Natural killer cell (primary cell): Measurements from ENCODE around the gene DSCAML1. TPM values are rescaled to one million over a fixed set of nuclear protein-coding genes. Genes with fewer than 3 reads are reported as not detected.

ENCODE experiments used
- ATAC-seq, 3 donors: fragments of 150-1000 bp in 2 of 3; fragments of 200-7000 bp in 1 of 3; cut with Tn5 transposase; 1 replicate in 1 of 3; 2 replicates in 2 of 3; pipeline ENCODE4 v1.10.0; 2021; ENCODE audit warnings: mild to moderate bottlenecking in 2 of 3, moderate library complexity in 2 of 3
- DNase-seq, 2 donors: peaks; one replicate each; pipeline versions ENCODE4 v3.0.0 to v3.0.0-alpha.2; 2013 to 2021; ENCODE audit warnings: mixed read lengths in 1 of 2
- H3K27ac ChIP-seq: one replicate; pipeline ENCODE4 v1.5.1; 2013; ENCODE audit warnings: mild to moderate bottlenecking, low read length
- H3K27me3 ChIP-seq: one replicate; pipeline ENCODE4 v1.6.1; 2013; ENCODE audit warnings: low read length; ENCODE audit not compliant: control insufficient read depth, insufficient read depth
- H3K36me3 ChIP-seq: one replicate; pipeline ENCODE4 v1.6.1; 2013; ENCODE audit warnings: low read length; ENCODE audit not compliant: control insufficient read depth, insufficient read depth
- H3K4me1 ChIP-seq: one replicate; pipeline ENCODE4 v1.6.1; 2013; ENCODE audit warnings: low read length; ENCODE audit not compliant: control insufficient read depth, insufficient read depth
- H3K4me3 ChIP-seq: one replicate; pipeline ENCODE4 v1.5.1; 2013; ENCODE audit warnings: low read length
- H3K9me3 ChIP-seq: one replicate; pipeline ENCODE4 v1.6.1; 2013; ENCODE audit warnings: low read length; ENCODE audit not compliant: control insufficient read depth, insufficient read depth
- H3K27ac Mint-ChIP-seq, 2 donors: one replicate each; pipeline ENCODE4 v1.8.0; 2022; ENCODE audit warnings: mild to moderate bottlenecking in 2 of 2, mixed read lengths in 2 of 2, moderate library complexity in 1 of 2
- H3K27me3 Mint-ChIP-seq, 2 donors: one replicate each; pipeline ENCODE4 v1.8.0; 2022; ENCODE audit warnings: low read depth in 2 of 2, mixed read lengths in 2 of 2
- H3K36me3 Mint-ChIP-seq: one replicate; pipeline ENCODE4 v1.8.0; 2022; ENCODE audit warnings: mixed read lengths
- H3K4me1 Mint-ChIP-seq, 2 donors: one replicate each; pipeline ENCODE4 v1.8.0; 2022; ENCODE audit warnings: mixed read lengths in 2 of 2
- H3K4me3 Mint-ChIP-seq: one replicate; pipeline ENCODE4 v1.8.0; 2022; ENCODE audit warnings: mild to moderate bottlenecking, moderate library complexity, mixed read lengths
- H3K9me3 Mint-ChIP-seq, 2 donors: one replicate each; pipeline ENCODE4 v1.8.0; 2022; ENCODE audit warnings: mixed read lengths in 2 of 2
- WGBS: methylation state at CpG from one replicate; pipeline ENCODE4 v1.1.7; 2013; ENCODE audit warnings: missing lambda C conversion rate; ENCODE audit not compliant: insufficient coverage; 5-methylcytosine and 5-hydroxymethylcytosine counted together
- intact Hi-C: fragments of 100-400 bp; cut with micrococcal nuclease; formaldehyde crosslinking; loops from one replicate; pipeline ENCODE4 v1.14.2; 2022
- total RNA-seq, 4 donors: library from RNA; stranded (reverse); fragments of 120-200 nt in 1 of 4; gene quantifications; one replicate each; pipeline versions ENCODE4 v1.2.3 to v1.2.4, GENCODE V29; 2013 to 2022
- TF ChIP-seq, protein P1 (sequence below): fragments of 200-600 bp; IDR thresholded peaks from one replicate; pipeline ENCODE4 v1.8.0; 2022; ENCODE audit warnings: antibody characterized with exemption

Gene DSCAML1
- total RNA-seq, 3 donors from 2014 or later (not counting 1 experiment from before 2014, with no cell fraction given), result 0.66 TPM; not detected in 2

DNA sequence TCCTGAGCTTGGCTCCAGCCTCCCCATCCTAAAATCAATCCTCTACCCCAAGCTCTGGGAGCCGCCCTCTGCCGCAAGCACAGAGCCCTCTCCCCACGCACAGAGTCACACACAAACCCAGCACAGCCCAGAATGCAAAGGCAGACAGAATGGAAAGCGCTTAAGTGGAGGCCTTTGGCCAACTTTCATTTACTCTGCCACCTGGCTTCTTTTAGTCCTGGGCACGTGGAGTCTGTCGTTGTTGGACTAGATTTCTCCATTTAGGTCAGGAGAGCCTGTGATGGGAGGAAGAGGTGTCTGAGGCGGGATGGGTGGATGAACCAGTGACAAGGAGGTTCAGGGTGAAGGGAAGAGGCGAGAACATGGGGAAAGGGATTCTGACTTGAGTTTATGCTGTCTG is 191.7 kb downstream of the DSCAML1 start:
- H3K4me1 ChIP-seq, result no peaks in the 10 kb centered on the region
- Mint-ChIP-seq H3K4me1 (no peaks in the 10 kb centered on the region), H3K27me3 (peaks cover 7 to 27% of the 10 kb centered on the region in 2 donors), H3K9me3 (no peaks in the 10 kb centered on the region), H3K36me3 (no peaks in the 10 kb centered on the region), H3K4me3 (no peak overlapping the region), H3K27ac (no peak overlapping the region)
- H3K27me3 ChIP-seq, result no peaks in the 10 kb centered on the region
- no peaks in the 10 kb centered on the region for H3K36me3 ChIP-seq
- TF ChIP-seq, protein P1, sequence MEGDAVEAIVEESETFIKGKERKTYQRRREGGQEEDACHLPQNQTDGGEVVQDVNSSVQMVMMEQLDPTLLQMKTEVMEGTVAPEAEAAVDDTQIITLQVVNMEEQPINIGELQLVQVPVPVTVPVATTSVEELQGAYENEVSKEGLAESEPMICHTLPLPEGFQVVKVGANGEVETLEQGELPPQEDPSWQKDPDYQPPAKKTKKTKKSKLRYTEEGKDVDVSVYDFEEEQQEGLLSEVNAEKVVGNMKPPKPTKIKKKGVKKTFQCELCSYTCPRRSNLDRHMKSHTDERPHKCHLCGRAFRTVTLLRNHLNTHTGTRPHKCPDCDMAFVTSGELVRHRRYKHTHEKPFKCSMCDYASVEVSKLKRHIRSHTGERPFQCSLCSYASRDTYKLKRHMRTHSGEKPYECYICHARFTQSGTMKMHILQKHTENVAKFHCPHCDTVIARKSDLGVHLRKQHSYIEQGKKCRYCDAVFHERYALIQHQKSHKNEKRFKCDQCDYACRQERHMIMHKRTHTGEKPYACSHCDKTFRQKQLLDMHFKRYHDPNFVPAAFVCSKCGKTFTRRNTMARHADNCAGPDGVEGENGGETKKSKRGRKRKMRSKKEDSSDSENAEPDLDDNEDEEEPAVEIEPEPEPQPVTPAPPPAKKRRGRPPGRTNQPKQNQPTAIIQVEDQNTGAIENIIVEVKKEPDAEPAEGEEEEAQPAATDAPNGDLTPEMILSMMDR, result no peak
- intact Hi-C loops, result no loop called here
- H3K4me3 ChIP-seq, result no peak overlapping the region
- ATAC-seq (no peak), DNase-seq (no peak)
- WGBS, result 94% methylated on average over 8 of the region's 8 CpGs
- no peak overlapping the region for H3K27ac ChIP-seq
- H3K9me3 ChIP-seq, result no peaks in the 10 kb centered on the region

DNA sequence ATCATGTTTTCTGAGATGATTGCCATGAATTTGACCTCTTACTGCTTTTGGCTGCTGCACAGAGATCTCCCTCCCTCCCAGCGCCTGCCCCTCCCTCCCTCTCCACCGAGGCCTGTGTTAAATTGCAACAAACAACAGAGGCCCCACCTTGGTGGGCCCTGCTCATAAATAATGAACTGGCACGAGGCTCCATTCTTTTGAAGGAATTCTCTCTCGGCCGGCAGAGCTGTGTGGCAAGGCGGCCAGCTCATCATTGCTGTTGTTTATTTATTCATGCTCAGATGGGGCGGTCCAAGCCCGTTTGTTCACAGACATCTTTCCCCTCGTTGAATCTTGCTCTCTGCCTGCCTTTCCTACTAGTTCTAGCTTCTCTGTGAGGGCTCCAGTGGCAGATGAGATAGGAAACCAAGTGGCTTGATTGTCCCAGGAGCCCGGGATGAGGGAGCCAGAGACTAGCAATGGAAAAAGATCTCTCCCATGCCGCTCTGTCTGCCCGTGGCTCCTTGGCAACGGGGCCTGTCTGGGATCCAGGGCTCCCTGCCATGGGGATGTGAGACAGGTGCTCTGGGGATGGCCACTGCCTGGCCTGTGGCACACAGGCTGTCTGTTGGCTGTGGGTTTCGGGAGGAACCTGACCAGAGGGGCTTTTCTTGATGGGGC is 192.6 kb downstream of the DSCAML1 start:
- H3K4me3 Mint-ChIP-seq, result no peak overlapping the region
- no peak for DNase-seq
- TF ChIP-seq, protein P1, result no peak

DNA sequence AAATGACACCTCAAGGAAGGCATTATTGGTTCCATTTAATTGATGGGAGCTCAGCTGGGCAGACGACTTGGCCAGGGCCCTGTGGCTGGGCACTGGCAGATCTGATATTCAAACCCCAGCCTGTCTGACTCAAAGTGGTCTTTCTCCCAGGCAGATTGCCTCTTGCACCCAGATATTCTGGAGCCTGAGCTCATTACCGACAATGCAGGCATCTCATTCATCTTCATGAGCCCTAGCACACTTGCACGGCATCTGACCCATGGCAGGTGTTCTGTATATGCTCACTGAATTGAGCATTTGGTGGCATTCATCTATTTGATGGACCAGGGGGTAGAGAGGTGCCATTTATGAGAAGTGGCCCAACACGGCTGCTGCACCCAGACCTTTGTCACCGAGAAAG is 193.1 kb downstream of the DSCAML1 start:
- WGBS, result 88% methylated on average over 5 of the region's 5 CpGs
- no peaks in the 10 kb centered on the region for H3K9me3 Mint-ChIP-seq
- no peak for ATAC-seq

More for the DNA sequence above, 192.6 kb downstream of the DSCAML1 start:
- intact Hi-C loops, result no loop called here
- Histone ChIP-seq H3K27me3 (no peaks in the 10 kb centered on the region), H3K36me3 (no peaks in the 10 kb centered on the region), H3K4me1 (no peaks in the 10 kb centered on the region), H3K9me3 (no peaks in the 10 kb centered on the region), H3K4me3 (no peak overlapping the region), H3K27ac (no peak overlapping the region)
- Mint-ChIP-seq H3K27ac (no peak overlapping the region), H3K27me3 (peaks cover 9 to 25% of the 10 kb centered on the region in 2 donors), H3K9me3 (no peaks in the 10 kb centered on the region), H3K4me1 (no peaks in the 10 kb centered on the region), H3K36me3 (no peaks in the 10 kb centered on the region)
- ATAC-seq, result no peak
- 74% methylated on average over 14 of the region's 14 CpGs for WGBS

More for the DNA sequence above, 193.1 kb downstream of the DSCAML1 start:
- Histone ChIP-seq H3K36me3 (no peaks in the 10 kb centered on the region), H3K9me3 (no peaks in the 10 kb centered on the region), H3K27ac (no peak overlapping the region), H3K27me3 (no peaks in the 10 kb centered on the region), H3K4me3 (no peak overlapping the region), H3K4me1 (no peaks in the 10 kb centered on the region)
- Mint-ChIP-seq H3K36me3 (no peaks in the 10 kb centered on the region), H3K4me3 (no peak overlapping the region), H3K27ac (no peak overlapping the region), H3K27me3 (peaks cover 8 to 28% of the 10 kb centered on the region in 2 donors), H3K4me1 (no peaks in the 10 kb centered on the region)
- no peak for DNase-seq
- intact Hi-C loops, result no loop called here
- TF ChIP-seq, protein P1, result no peak
